GM23338 (cell line): ENCODE measurements around the gene RELB. TPM values are rescaled to one million over a fixed set of nuclear protein-coding genes. Genes with fewer than 3 reads are reported as not detected.

ENCODE experiments used
- ATAC-seq: fragments of 200-7000 bp; cut with Tn5 transposase; 3 replicates; pipeline ENCODE4 v1.9.1; 2020
- DNase-seq: peaks from one replicate; pipeline ENCODE4 v3.0.0-alpha.2; 2015; ENCODE audit warnings: low spot score
- H2AFZ ChIP-seq: fragments of 200-600 bp; sonication (generic); 2 replicates; pipeline ENCODE4 v1.8.0; 2016; ENCODE audit warnings: antibody characterized with exemption, mild to moderate bottlenecking, moderate library complexity
- H3F3A ChIP-seq: fragments of 200-600 bp; sonication (generic); replicated peaks from 2 replicates; pipeline ENCODE4 v1.8.0; 2017; ENCODE audit warnings: antibody characterized with exemption, mixed run types, low read depth
- H3K27ac ChIP-seq: fragments of 200-600 bp; sonication (generic); 2 replicates; pipeline ENCODE4 v1.6.1; 2016; ENCODE audit warnings: low read depth
- H3K27me3 ChIP-seq: fragments of 200-600 bp; sonication (generic); 2 replicates; pipeline ENCODE4 v1.8.0; 2016; ENCODE audit warnings: mild to moderate bottlenecking, mixed run types, moderate library complexity; ENCODE audit not compliant: insufficient read depth
- H3K36me3 ChIP-seq: fragments of 200-600 bp; sonication (generic); 2 replicates; pipeline ENCODE4 v1.8.0; 2016; ENCODE audit warnings: mild to moderate bottlenecking; ENCODE audit not compliant: insufficient read depth
- H3K4me1 ChIP-seq: fragments of 200-600 bp; sonication (generic); 2 replicates; pipeline ENCODE4 v1.8.0; 2016; ENCODE audit warnings: mild to moderate bottlenecking, moderate library complexity; ENCODE audit not compliant: insufficient read depth
- H3K4me2 ChIP-seq: fragments of 200-600 bp; sonication (generic); 2 replicates; pipeline ENCODE4 v1.7.1; 2017; ENCODE audit warnings: mixed run types
- H3K4me3 ChIP-seq: fragments of 200-600 bp; sonication (generic); 2 replicates; pipeline ENCODE4 v1.6.1; 2016; ENCODE audit warnings: mixed run types
- H3K79me2 ChIP-seq: fragments of 200-600 bp; sonication (generic); replicated peaks from 2 replicates; pipeline ENCODE4 v1.8.0; 2017; ENCODE audit warnings: mild to moderate bottlenecking; ENCODE audit not compliant: insufficient read depth
- H3K9me2 ChIP-seq: fragments of 200-600 bp; sonication (generic); 2 replicates; pipeline ENCODE4 v1.8.0; 2017; ENCODE audit not compliant: insufficient read depth
- H4K20me1 ChIP-seq: fragments of 200-600 bp; sonication (generic); replicated peaks from 2 replicates; pipeline ENCODE4 v1.8.0; 2017; ENCODE audit warnings: mild to moderate bottlenecking; ENCODE audit not compliant: insufficient read depth
- H3K27ac Mint-ChIP-seq: 2 replicates; pipeline ENCODE4 v1.8.0; 2020; ENCODE audit warnings: inconsistent platforms, mild to moderate bottlenecking, moderate library complexity, mixed read lengths
- H3K27me3 Mint-ChIP-seq: 3 replicates; pipeline ENCODE4 v1.8.0; 2022; ENCODE audit warnings: low read depth, mild to moderate bottlenecking, moderate library complexity, mixed read lengths, inconsistent platforms; ENCODE audit not compliant: insufficient read depth, poor library complexity
- H3K36me3 Mint-ChIP-seq: 3 replicates; pipeline ENCODE4 v1.8.0; 2021; ENCODE audit warnings: low read depth, mild to moderate bottlenecking, inconsistent platforms, moderate library complexity, mixed read lengths
- H3K4me1 Mint-ChIP-seq: 3 replicates; pipeline ENCODE4 v1.8.0; 2020; ENCODE audit warnings: mild to moderate bottlenecking, inconsistent platforms, mixed read lengths
- H3K4me3 Mint-ChIP-seq: 3 replicates; pipeline ENCODE4 v1.8.0; 2021; ENCODE audit warnings: moderate library complexity, mild to moderate bottlenecking, inconsistent platforms, mixed read lengths
- H3K9me3 Mint-ChIP-seq: 3 replicates; pipeline ENCODE4 v1.8.0; 2020; ENCODE audit warnings: moderate library complexity, mild to moderate bottlenecking, inconsistent platforms, mixed read lengths
- CREB1 ChIP-seq: fragments of 250-450 bp; sonication (Bioruptor Pico); IDR thresholded peaks from 2 replicates; pipeline ENCODE4 v1.5.0; 2020; ENCODE audit warnings: low read depth, mild to moderate bottlenecking, moderate library complexity
- CTCF ChIP-seq, 2 experiments: fragments of 200-600 bp in 1 of 2; sonication (generic) in 1 of 2; conservative IDR thresholded peaks; 2 replicates each; pipeline versions ENCODE4 v1.5.1 to v1.6.1; 2016 to 2017; ENCODE audit warnings: antibody characterized with exemption in 2 of 2, low read depth in 2 of 2, mild to moderate bottlenecking in 2 of 2, moderate library complexity in 1 of 2
- ETS1 ChIP-seq: IDR thresholded peaks from 2 replicates; pipeline ENCODE4 v1.6.1; 2016; ENCODE audit warnings: antibody characterized with exemption
- EZH2 ChIP-seq: fragments of 200-600 bp; sonication (generic); IDR thresholded peaks from one replicate; pipeline ENCODE4 v1.8.0; 2017; ENCODE audit warnings: antibody characterized with exemption, mild to moderate bottlenecking, low read depth; ENCODE audit not compliant: unreplicated experiment
- EZH2phosphoT487 ChIP-seq: fragments of 200-600 bp; sonication (generic); IDR thresholded peaks from one replicate; pipeline ENCODE4 v1.8.1; 2018; ENCODE audit warnings: antibody characterized with exemption; ENCODE audit not compliant: unreplicated experiment
- JUNB ChIP-seq: IDR thresholded peaks from one replicate; pipeline ENCODE4 v1.6.1; 2016; ENCODE audit warnings: antibody characterized with exemption; ENCODE audit not compliant: unreplicated experiment
- NANOG ChIP-seq: IDR thresholded peaks from 2 replicates; pipeline ENCODE4 v1.6.1; 2016; ENCODE audit warnings: antibody characterized with exemption, borderline replicate concordance
- POLR2AphosphoS5 ChIP-seq: IDR thresholded peaks from 2 replicates; pipeline ENCODE4 v1.6.1; 2016; ENCODE audit warnings: antibody characterized with exemption, low read depth
- REST ChIP-seq: IDR thresholded peaks from one replicate; pipeline ENCODE4 v1.6.1; 2018; ENCODE audit warnings: antibody characterized with exemption; ENCODE audit not compliant: unreplicated experiment
- STAT1 ChIP-seq: IDR thresholded peaks from one replicate; pipeline ENCODE4 v1.6.1; 2016; ENCODE audit warnings: antibody characterized with exemption; ENCODE audit not compliant: unreplicated experiment
- ZNF114 ChIP-seq: fragments of 250-450 bp; sonication (Bioruptor Pico); IDR thresholded peaks from 2 replicates; pipeline ENCODE4 v1.5.0; 2020; ENCODE audit warnings: mild to moderate bottlenecking, moderate library complexity
- ZNF331 ChIP-seq: fragments of 250-450 bp; sonication (Bioruptor Pico); IDR thresholded peaks from 2 replicates; pipeline ENCODE4 v1.5.0; 2020; ENCODE audit warnings: low read depth, mild to moderate bottlenecking, moderate library complexity
- ZNF462 ChIP-seq: fragments of 250-450 bp; sonication (Bioruptor Pico); IDR thresholded peaks from 2 replicates; pipeline ENCODE4 v1.5.0; 2020; ENCODE audit warnings: mild to moderate bottlenecking, moderate library complexity
- polyA plus RNA-seq: library from polyadenylated mRNA; unstranded; fragments of >200 nt; fragmentation: Nextera tagmentation; extraction: Ambion mirVana; gene quantifications from 2 replicates; pipeline ENCODE4 v1.2.1, GENCODE V29; 2016
- total RNA-seq: library from RNA; depleted of rRNA; stranded (reverse); fragments of >200 nt; shearing (Covaris generic); gene quantifications from 2 replicates; pipeline ENCODE4 v1.2.3, GENCODE V29; 2014

The RELB gene
- total and polyA plus RNA-seq, 2 experiments from 2014 or later: 7.9 to 13.1 TPM

- no peak for DNase-seq
- H3K4me1 ChIP-seq: no peaks in the 10 kb centered on the region
- no peaks in the 10 kb centered on the region for H3K79me2 ChIP-seq
- peaks cover 3% of the 10 kb centered on the region; the same call in 1 of the 2 replicates for H4K20me1 ChIP-seq
- H3K4me3 Mint-ChIP-seq: no peak overlapping the region
- H3K4me1 Mint-ChIP-seq: no peaks in the 10 kb centered on the region
- no peaks in the 10 kb centered on the region for H3F3A ChIP-seq
- no peak overlapping the region for H3K4me3 ChIP-seq
- no peaks in the 10 kb centered on the region for H3K9me3 Mint-ChIP-seq
- TF ChIP-seq POLR2AphosphoS5 (no peak), ZNF114 (CRISPR knock-in tag) (no peak), ZNF331 (CRISPR knock-in tag) (no peak), REST (no peak), EZH2 (no peak), ZNF462 (CRISPR knock-in tag) (no peak), EZH2phosphoT487 (no peak), NANOG (no peak), CTCF (conservative IDR thresholded peaks at IDR 0.05; ENCODE audit: low read depth in 2 of 2) (no peak), ETS1 (no peak), STAT1 (no peak), CREB1 (no peak), JUNB (no peak)
- H3K36me3 ChIP-seq: no peaks in the 10 kb centered on the region
- ATAC-seq: no peak
- no peaks in the 10 kb centered on the region for H3K27me3 ChIP-seq
- no peak overlapping the region for H2AFZ ChIP-seq
- no peak overlapping the region for H3K27ac ChIP-seq
- H3K27me3 Mint-ChIP-seq: peaks cover 2% of the 10 kb centered on the region
- H3K36me3 Mint-ChIP-seq: peaks cover 10% of the 10 kb centered on the region
- no peak overlapping the region for H3K27ac Mint-ChIP-seq
- no peak overlapping the region for H3K4me2 ChIP-seq
- no peaks in the 10 kb centered on the region for H3K9me2 ChIP-seq
Measured at GRCh38 chr19:45025264-45025663, 24.0 kb downstream of the RELB start.
